DND-41 (cell line): ENCODE results near the gene NAGA.

Experiments used
- ATAC-seq: fragments of 200-7000 bp; cut with Tn5 transposase; 3 replicates; pipeline ENCODE4 v1.9.1; 2021; ENCODE audit warnings: low read depth; ENCODE audit not compliant: insufficient read depth
- DNase-seq: peaks from one replicate; pipeline ENCODE4 v3.0.0-alpha.2; 2020
- H2AFZ ChIP-seq: 2 replicates; pipeline ENCODE4 v1.6.0; 2012; ENCODE audit warnings: low read depth, low read length
- H3K27ac ChIP-seq: 2 replicates; pipeline ENCODE4 v1.5.1; 2012; ENCODE audit warnings: low read length, inconsistent platforms
- H3K27me3 ChIP-seq: fragments of 200-600 bp; sonication (generic); 2 replicates; pipeline ENCODE4 v1.6.0; 2012; ENCODE audit warnings: low read length, mild to moderate bottlenecking, inconsistent platforms; ENCODE audit not compliant: insufficient read depth, poor library complexity
- H3K36me3 ChIP-seq: 2 replicates; pipeline ENCODE4 v1.5.1; 2012; ENCODE audit warnings: low read length, inconsistent platforms; ENCODE audit not compliant: insufficient read depth
- H3K4me1 ChIP-seq: 2 replicates; pipeline ENCODE4 v1.5.1; 2012; ENCODE audit warnings: mild to moderate bottlenecking, low read length; ENCODE audit not compliant: insufficient read depth
- H3K4me2 ChIP-seq: 2 replicates; pipeline ENCODE4 v1.6.0; 2012; ENCODE audit warnings: mild to moderate bottlenecking, moderate library complexity, low read length, inconsistent platforms; ENCODE audit not compliant: insufficient read depth
- H3K4me3 ChIP-seq, 2 experiments: fragments of 200-600 bp in 1 of 2; shearing (Covaris generic) in 1 of 2; 2 replicates each; pipeline ENCODE4 v1.5.1; 2012 to 2016; ENCODE audit warnings: inconsistent platforms in 2 of 2, low read length in 2 of 2, mild to moderate bottlenecking in 2 of 2, low read depth in 1 of 2, moderate library complexity in 1 of 2
- H3K79me2 ChIP-seq: 2 replicates; pipeline ENCODE4 v1.6.0; 2012; ENCODE audit warnings: low read length, inconsistent platforms; ENCODE audit not compliant: insufficient read depth
- H3K9ac ChIP-seq: 2 replicates; pipeline ENCODE4 v1.6.0; 2012; ENCODE audit warnings: low read depth, mild to moderate bottlenecking, inconsistent platforms, low read length, moderate library complexity
- H3K9me3 ChIP-seq: 2 replicates; pipeline ENCODE4 v1.5.1; 2012; ENCODE audit warnings: low read length, moderate library complexity, mild to moderate bottlenecking, inconsistent platforms; ENCODE audit not compliant: insufficient read depth, severe bottlenecking
- H4K20me1 ChIP-seq: 2 replicates; pipeline ENCODE4 v1.6.0; 2012; ENCODE audit warnings: low read length; ENCODE audit not compliant: insufficient read depth
- EZH2 ChIP-seq: IDR thresholded peaks from 3 replicates; pipeline ENCODE4 v1.6.1; 2012; ENCODE audit warnings: borderline replicate concordance, low read depth, mild to moderate bottlenecking, moderate library complexity, low read length, inconsistent platforms; ENCODE audit not compliant: severe bottlenecking
- TF ChIP-seq, protein P1 (sequence below): IDR thresholded peaks from 2 replicates; pipeline ENCODE4 v1.5.1; 2012; ENCODE audit warnings: borderline replicate concordance, low read length, moderate library complexity, mild to moderate bottlenecking; ENCODE audit not compliant: poor library complexity, severe bottlenecking; ENCODE audit errors: extremely low read depth

NAGA gene

DNA sequence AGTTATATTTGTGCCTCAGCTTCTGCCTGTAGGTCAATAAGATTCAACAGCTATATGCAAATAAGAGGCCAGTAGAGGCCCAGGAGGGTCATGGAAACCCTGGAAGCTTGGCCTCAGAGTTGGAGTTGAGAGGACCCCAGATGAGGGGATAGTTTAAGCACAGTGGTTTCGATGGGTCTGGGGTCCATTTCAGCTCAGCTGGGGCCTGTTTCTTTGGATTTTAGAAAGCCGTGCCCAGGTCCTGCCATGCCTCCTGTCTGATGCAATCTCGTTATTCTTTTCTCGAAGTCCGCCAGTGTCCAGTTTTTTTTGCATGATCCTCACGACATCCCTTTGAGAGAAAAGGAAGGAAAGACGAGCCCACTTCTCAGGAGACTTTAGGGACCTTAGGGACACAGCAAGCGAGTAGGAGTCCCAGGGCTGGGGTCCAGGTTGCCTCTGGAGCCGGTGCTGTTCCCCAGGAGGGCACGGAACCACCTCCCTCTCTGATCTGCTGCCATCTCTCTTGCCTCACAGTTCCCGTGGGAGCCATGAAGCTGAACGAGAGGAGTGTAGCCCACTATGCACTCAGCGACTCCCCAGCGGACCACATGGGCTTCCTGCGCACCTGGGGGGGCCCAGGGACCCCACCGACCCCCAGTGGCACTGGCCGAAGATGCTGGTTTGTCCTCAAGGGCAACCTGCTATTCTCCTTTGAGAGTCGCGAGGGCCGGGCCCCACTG is 6.3 kb upstream of the NAGA start:
- ATAC-seq = no peak

DNA sequence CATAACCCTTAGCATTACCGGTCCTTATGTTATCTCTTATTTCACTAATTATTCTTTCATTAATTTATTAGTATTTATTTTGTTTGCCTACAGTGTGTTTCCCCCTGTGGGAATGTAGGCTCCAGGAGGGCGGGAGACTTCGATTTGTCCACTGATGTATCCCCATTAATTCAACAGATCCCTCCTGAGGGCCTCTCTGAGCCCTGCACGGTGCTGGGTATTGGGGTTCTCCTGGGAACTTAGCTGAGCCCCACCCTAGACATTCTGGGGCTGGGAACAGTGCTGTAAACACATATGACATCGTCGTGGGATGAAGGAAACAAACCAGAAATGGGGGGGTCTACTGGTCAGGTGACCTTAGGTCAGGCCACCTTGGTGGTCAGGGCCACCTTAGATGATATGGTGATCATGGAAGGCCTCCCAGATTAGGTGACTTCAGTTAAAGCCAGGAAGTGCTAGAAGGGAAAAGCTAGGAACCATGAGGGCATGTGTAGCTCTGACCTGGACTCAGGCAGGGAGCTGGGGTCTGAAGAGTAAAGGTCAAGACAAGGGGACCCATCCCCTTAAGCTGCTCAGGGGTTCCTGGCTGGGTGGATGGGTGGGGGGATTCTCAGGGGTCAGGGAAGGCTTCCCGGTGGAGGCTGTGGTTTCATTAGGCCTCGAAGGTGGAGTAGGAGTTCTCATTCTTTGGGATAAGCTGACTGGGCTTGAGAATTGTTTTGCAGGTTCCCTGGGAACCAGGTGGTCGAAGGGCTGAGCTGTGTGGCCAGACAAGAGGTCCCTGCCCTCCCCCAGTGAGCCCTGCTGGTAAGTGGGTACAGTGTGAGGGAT is 4.4 kb upstream of the NAGA start:
- H3K79me2 ChIP-seq = peaks cover 9% of the 10 kb centered on the region
- no peaks in the 10 kb centered on the region for H3K9me3 ChIP-seq
- no peak overlapping the region for H3K27ac ChIP-seq
- H3K4me2 ChIP-seq = no peak overlapping the region
- no peaks in the 10 kb centered on the region for H3K27me3 ChIP-seq
- no peak overlapping the region for H2AFZ ChIP-seq
- H3K9ac ChIP-seq = no peak overlapping the region
- DNase-seq = no peak
- no peaks in the 10 kb centered on the region for H4K20me1 ChIP-seq
- H3K4me1 ChIP-seq = peaks cover 28% of the 10 kb centered on the region
- no peaks in the 10 kb centered on the region for H3K36me3 ChIP-seq
- ATAC-seq = no peak
- no peak overlapping the region for H3K4me3 ChIP-seq
- TF ChIP-seq EZH2 = no peak
- TF ChIP-seq, protein P1, sequence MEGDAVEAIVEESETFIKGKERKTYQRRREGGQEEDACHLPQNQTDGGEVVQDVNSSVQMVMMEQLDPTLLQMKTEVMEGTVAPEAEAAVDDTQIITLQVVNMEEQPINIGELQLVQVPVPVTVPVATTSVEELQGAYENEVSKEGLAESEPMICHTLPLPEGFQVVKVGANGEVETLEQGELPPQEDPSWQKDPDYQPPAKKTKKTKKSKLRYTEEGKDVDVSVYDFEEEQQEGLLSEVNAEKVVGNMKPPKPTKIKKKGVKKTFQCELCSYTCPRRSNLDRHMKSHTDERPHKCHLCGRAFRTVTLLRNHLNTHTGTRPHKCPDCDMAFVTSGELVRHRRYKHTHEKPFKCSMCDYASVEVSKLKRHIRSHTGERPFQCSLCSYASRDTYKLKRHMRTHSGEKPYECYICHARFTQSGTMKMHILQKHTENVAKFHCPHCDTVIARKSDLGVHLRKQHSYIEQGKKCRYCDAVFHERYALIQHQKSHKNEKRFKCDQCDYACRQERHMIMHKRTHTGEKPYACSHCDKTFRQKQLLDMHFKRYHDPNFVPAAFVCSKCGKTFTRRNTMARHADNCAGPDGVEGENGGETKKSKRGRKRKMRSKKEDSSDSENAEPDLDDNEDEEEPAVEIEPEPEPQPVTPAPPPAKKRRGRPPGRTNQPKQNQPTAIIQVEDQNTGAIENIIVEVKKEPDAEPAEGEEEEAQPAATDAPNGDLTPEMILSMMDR = no peak

More for the DNA sequence above, 6.3 kb upstream of the NAGA start:
- Histone ChIP-seq H3K9ac (no peak overlapping the region), H3K36me3 (peaks cover 5% of the 10 kb centered on the region; the same call in 1 of the 2 replicates), H4K20me1 (no peaks in the 10 kb centered on the region), H3K27ac (no peak overlapping the region), H3K79me2 (peaks cover 24% of the 10 kb centered on the region), H3K9me3 (no peaks in the 10 kb centered on the region), H3K4me1 (peaks cover 29% of the 10 kb centered on the region), H2AFZ (no peak overlapping the region), H3K4me3 (no peak overlapping the region), H3K4me2 (no peak overlapping the region), H3K27me3 (no peaks in the 10 kb centered on the region)
- no peak for DNase-seq
- no peak for TF ChIP-seq EZH2

DNA sequence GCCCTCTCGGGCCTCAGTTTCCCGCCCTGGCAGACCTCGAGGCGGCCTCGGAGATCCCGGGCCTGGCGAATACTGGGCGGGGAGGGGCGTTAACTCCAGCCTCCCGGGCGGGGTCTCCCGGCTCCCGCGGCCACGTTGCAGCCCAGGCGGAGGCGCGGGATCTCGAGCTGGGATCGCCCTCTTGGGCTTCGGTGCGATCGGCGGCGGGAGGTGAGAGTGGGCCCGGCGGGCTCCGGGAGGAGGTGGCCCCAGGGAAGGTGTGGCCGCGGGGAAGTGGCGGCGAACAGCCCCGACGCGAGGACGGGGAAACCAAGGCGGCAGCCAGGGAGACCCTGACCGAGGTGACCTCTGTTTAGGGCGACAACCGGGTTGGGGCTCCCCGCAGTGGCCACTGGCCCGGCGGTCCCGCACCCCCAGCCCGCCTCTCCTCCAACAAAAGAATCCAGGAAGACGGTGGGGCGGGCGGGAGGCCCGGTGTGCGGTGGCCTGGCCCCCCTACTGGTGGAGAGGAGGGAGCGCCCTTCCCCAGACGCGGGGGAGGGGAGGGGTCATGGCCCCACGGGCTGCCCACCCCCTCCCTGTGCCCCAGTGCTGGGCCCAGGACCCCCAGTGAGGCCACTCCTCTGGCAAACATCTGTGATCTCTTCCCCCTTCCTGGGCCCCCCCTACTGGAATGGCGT is 3.7 kb upstream of the NAGA start, which contains the start of gene PHETA2:
Gene PHETA2, plus strand, starts transcription at position 117 of the 680 bp plus-strand sequence. CDS start 3,046 bp downstream, outside the sequence.
- H3K4me3 ChIP-seq = no peak within 1 kb of the TSS
- H3K27ac ChIP-seq = no peak within 1 kb of the TSS
- H3K79me2 ChIP-seq = peaks cover 12% of the 10 kb centered on the region
- no peak within 1 kb of the TSS for H2AFZ ChIP-seq
- H3K36me3 ChIP-seq = no peaks in the 10 kb centered on the region
- no peaks in the 10 kb centered on the region for H3K9me3 ChIP-seq
- no peak within 1 kb of the TSS for H3K9ac ChIP-seq
- H4K20me1 ChIP-seq = no peaks in the 10 kb centered on the region
- TF ChIP-seq EZH2 = no peak
- TF ChIP-seq, protein P1 = no peak
- DNase-seq (no peak), ATAC-seq (no peak)
- H3K4me2 ChIP-seq = no peak within 1 kb of the TSS
- H3K27me3 ChIP-seq = no peaks in the 10 kb centered on the region
- peaks cover 36% of the 10 kb centered on the region for H3K4me1 ChIP-seq
